ENCODE data around the gene MRE11.

MRE11 gene

GRCh38 chr11:94486068-94486467, 7.6 kb downstream of the MRE11 start:
- ChIA-PET CTCF (interaction anchor here (0.7 kb wide), 1 partner anchor 510 kb away, joined by 4 read pairs; no protein-coding TSS in a partner anchor), POLR2A (no interaction called here)
- Histone ChIP-seq H3K9me3 (ENCODE audit: control insufficient read depth, insufficient read depth, low read depth, low read length) (no peaks in the 10 kb centered on the region), H3K36me3 (ENCODE audit: control insufficient read depth in 2 of 2, insufficient read depth in 1 of 2, low read length in 2 of 2) (peaks cover 28 to 92% of the 10 kb centered on the region in 2 experiments), H3K4me3 (ENCODE audit: low read depth, low read length) (no peak overlapping the region), H3K27ac (ENCODE audit: extremely low read depth, low read depth, low read length) (no peak overlapping the region), H3K4me1 (ENCODE audit: control insufficient read depth, insufficient read depth, low read length) (no peaks in the 10 kb centered on the region)
- TF ChIP-seq KLF16 (tag by site-specific recombination; IDR thresholded peaks at IDR 0.05) = no peak
- no peak for TF ChIP-seq ZNF16 (tag by site-specific recombination; IDR thresholded peaks at IDR 0.05; ENCODE audit: low read depth)
- no peak for TF ChIP-seq EGR2 (tag by site-specific recombination; IDR thresholded peaks at IDR 0.05; ENCODE audit: low read depth)
- no peak for TF ChIP-seq OSR2 (tag by site-specific recombination; IDR thresholded peaks at IDR 0.05)
- TF ChIP-seq ZNF24 (tag by site-specific recombination; IDR thresholded peaks at IDR 0.05) = no peak
- TF ChIP-seq ZFP41 (tag by site-specific recombination; IDR thresholded peaks at IDR 0.05; ENCODE audit: borderline replicate concordance) = no peak
- TF ChIP-seq ZSCAN23 (tag by site-specific recombination; IDR thresholded peaks at IDR 0.05) = no peak
- no peak for TF ChIP-seq ZNF223 (tag by site-specific recombination; IDR thresholded peaks at IDR 0.05)
- no peak for TF ChIP-seq ZNF473 (tag by site-specific recombination; IDR thresholded peaks at IDR 0.05)
- no peak for TF ChIP-seq PRDM1 (tag by site-specific recombination; IDR thresholded peaks at IDR 0.05)
- TF ChIP-seq ZNF501 (tag by site-specific recombination; IDR thresholded peaks at IDR 0.05) = no peak
- TF ChIP-seq ZNF324 (tag by site-specific recombination; IDR thresholded peaks at IDR 0.05) = no peak
- TF ChIP-seq AEBP2 (tag by site-specific recombination; IDR thresholded peaks at IDR 0.05; ENCODE audit: borderline replicate concordance) = no peak
- TF ChIP-seq ZBTB20 (tag by site-specific recombination; IDR thresholded peaks at IDR 0.05) = no peak
- TF ChIP-seq ZNF623 (tag by site-specific recombination; IDR thresholded peaks at IDR 0.05) = no peak
- TF ChIP-seq GLIS1 (tag by site-specific recombination; IDR thresholded peaks at IDR 0.05) = no peak
- no peak for TF ChIP-seq ZBTB44 (tag by site-specific recombination; IDR thresholded peaks at IDR 0.05)

GRCh38 chr11:94481342-94481741, 12.3 kb downstream of the MRE11 start:
- CTCF ChIA-PET = no interaction called here
- no peaks in the 10 kb centered on the region for H3K4me1 ChIP-seq (ENCODE audit: control insufficient read depth, insufficient read depth, low read length)

More at GRCh38 chr11:94481342-94481741, 12.3 kb downstream of the MRE11 start:
- Histone ChIP-seq H3K27ac (ENCODE audit: extremely low read depth, low read depth, low read length) (no peak overlapping the region), H3K36me3 (ENCODE audit: control insufficient read depth in 2 of 2, insufficient read depth in 1 of 2, low read length in 2 of 2) (peaks cover 36 to 86% of the 10 kb centered on the region in 2 experiments), H3K9me3 (ENCODE audit: control insufficient read depth, insufficient read depth, low read depth, low read length) (no peaks in the 10 kb centered on the region), H3K4me3 (ENCODE audit: low read depth, low read length) (no peak overlapping the region)
- POLR2A ChIA-PET = no interaction called here
- no peak for TF ChIP-seq ZNF658 (tag by site-specific recombination; IDR thresholded peaks at IDR 0.05)
- TF ChIP-seq ZNF26 (tag by site-specific recombination; IDR thresholded peaks at IDR 0.05) = no peak
- no peak for TF ChIP-seq ZBTB21 (tag by site-specific recombination; IDR thresholded peaks at IDR 0.05)
- TF ChIP-seq ELK4 (IDR thresholded peaks at IDR 0.05; ENCODE audit: borderline replicate concordance, low read depth, low read length) = no peak
